ENCODE data around the gene SLC39A11. TPM values are rescaled to one million over a fixed set of nuclear protein-coding genes. Genes with fewer than 3 reads are reported as not detected.

SLC39A11 gene
- total RNA-seq, 1 donor from 2014 or later, result 34.8 TPM

GRCh38 chr17:72969293-72969906 lies 123.1 kb downstream of the SLC39A11 start:
- peaks cover 16% of the 10 kb centered on the region for H3K4me1 Mint-ChIP-seq
- no peaks in the 10 kb centered on the region for H3K36me3 Mint-ChIP-seq (ENCODE audit: low read depth)
- ChIA-PET CTCF (no interaction called here), POLR2A (no interaction called here)
- intact Hi-C loops (cut with micrococcal nuclease), result no loop called here
- no peak overlapping the region for H3K27ac Mint-ChIP-seq
- H3K4me3 Mint-ChIP-seq, result no peak overlapping the region
- TF ChIP-seq CTCF (IDR thresholded peaks at IDR 0.05), result no peak
- no peak for ATAC-seq (ENCODE audit: low read depth)
- H3K9me3 Mint-ChIP-seq, result no peaks in the 10 kb centered on the region
- DNase-seq, result no peak
- H3K27me3 Mint-ChIP-seq, result no peaks in the 10 kb centered on the region

- ChIA-PET POLR2A (no interaction called here), CTCF (no interaction called here)
- ATAC-seq (ENCODE audit: low read depth), result no peak
- Mint-ChIP-seq H3K36me3 (ENCODE audit: low read depth) (no peaks in the 10 kb centered on the region), H3K9me3 (no peaks in the 10 kb centered on the region), H3K4me3 (no peak overlapping the region), H3K27ac (no peak overlapping the region), H3K27me3 (no peaks in the 10 kb centered on the region), H3K4me1 (peaks cover 16% of the 10 kb centered on the region)
- DNase-seq, result no peak
- intact Hi-C loops (cut with micrococcal nuclease), result no loop called here
- TF ChIP-seq CTCF (IDR thresholded peaks at IDR 0.05), result no peak
Measured at GRCh38 chr17:72968798-72969197, 123.7 kb downstream of the SLC39A11 start.

GRCh38 chr17:72967977-72968585 lies 124.4 kb downstream of the SLC39A11 start:
- intact Hi-C loops (cut with micrococcal nuclease), result no loop called here
- Mint-ChIP-seq H3K4me3 (no peak overlapping the region), H3K27me3 (no peaks in the 10 kb centered on the region), H3K9me3 (no peaks in the 10 kb centered on the region), H3K4me1 (peaks cover 16% of the 10 kb centered on the region), H3K36me3 (ENCODE audit: low read depth) (no peaks in the 10 kb centered on the region), H3K27ac (no peak overlapping the region)
- POLR2A ChIA-PET, result no interaction called here
- ATAC-seq (ENCODE audit: low read depth) (no peak), DNase-seq (no peak)
- CTCF ChIA-PET, result no interaction called here
- TF ChIP-seq CTCF (IDR thresholded peaks at IDR 0.05), result no peak

GRCh38 chr17:72967277-72967970 lies 125.1 kb downstream of the SLC39A11 start:
- POLR2A ChIA-PET, result interaction anchor here (0.6 kb wide), 2 partner anchors 14 to 26 kb away, joined by 3 to 4 read pairs; no protein-coding TSS in a partner anchor
- Mint-ChIP-seq H3K4me1 (peaks cover 16% of the 10 kb centered on the region), H3K27me3 (no peaks in the 10 kb centered on the region), H3K9me3 (no peaks in the 10 kb centered on the region), H3K27ac (no peak overlapping the region), H3K36me3 (ENCODE audit: low read depth) (no peaks in the 10 kb centered on the region), H3K4me3 (no peak overlapping the region)
- ATAC-seq (ENCODE audit: low read depth), result no peak
- intact Hi-C loops (cut with micrococcal nuclease), result no loop called here
- CTCF ChIA-PET, result interaction anchor here (1.4 kb wide), 1 partner anchor 19 kb away, joined by 4 read pairs; no protein-coding TSS in a partner anchor
- no peak for DNase-seq
- TF ChIP-seq CTCF (IDR thresholded peaks at IDR 0.05), result no peak

- Mint-ChIP-seq H3K27me3 (no peaks in the 10 kb centered on the region), H3K4me3 (no peak overlapping the region), H3K9me3 (no peaks in the 10 kb centered on the region), H3K36me3 (ENCODE audit: low read depth) (peaks cover 2% of the 10 kb centered on the region), H3K4me1 (peaks cover 3% of the 10 kb centered on the region), H3K27ac (no peak overlapping the region)
- ChIA-PET CTCF (no interaction called here), POLR2A (no interaction called here)
- DNase-seq (no peak), ATAC-seq (ENCODE audit: low read depth) (no peak)
- intact Hi-C loops (cut with micrococcal nuclease), result no loop called here
- TF ChIP-seq CTCF (IDR thresholded peaks at IDR 0.05), result no peak
Measured at GRCh38 chr17:72962106-72962505, 130.4 kb downstream of the SLC39A11 start.
